Measurements from ENCODE around the gene PCSK4.

PCSK4 gene

DNA sequence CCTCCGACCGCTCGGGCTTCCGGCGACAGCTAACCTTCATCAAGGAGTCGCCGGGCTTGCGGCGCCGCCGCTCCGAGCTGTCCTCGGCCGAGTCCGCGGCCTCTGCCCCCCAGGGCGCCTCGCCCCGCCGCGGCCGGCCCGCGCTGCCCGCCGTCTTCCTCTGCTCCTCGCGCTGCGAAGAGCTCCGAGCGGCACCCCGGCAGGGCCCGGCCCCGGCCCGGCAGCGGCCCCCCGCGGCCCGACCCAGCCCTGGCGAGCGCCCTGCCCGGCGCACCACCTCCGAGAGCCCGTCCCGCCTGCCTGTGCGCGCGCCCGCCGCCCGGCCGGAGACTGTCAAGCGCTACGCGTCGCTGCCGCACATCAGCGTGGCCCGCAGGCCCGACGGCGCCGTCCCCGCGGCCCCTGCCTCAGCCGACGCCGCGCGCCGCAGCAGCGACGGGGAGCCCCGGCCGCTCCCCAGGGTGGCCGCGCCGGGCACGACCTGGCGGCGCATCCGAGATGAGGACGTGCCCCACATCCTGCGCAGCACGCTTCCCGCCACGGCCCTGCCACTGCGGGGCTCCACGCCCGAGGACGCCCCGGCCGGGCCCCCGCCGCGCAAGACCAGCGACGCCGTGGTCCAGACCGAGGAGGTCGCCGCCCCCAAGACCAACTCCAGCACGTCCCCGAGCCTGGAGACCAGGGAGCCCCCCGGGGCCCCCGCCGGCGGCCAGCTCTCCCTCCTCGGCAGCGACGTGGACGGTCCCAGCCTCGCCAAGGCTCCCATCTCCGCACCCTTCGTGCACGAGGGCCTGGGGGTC lies 20.7 kb downstream of the PCSK4 start:
- no peak for DNase-seq

DNA sequence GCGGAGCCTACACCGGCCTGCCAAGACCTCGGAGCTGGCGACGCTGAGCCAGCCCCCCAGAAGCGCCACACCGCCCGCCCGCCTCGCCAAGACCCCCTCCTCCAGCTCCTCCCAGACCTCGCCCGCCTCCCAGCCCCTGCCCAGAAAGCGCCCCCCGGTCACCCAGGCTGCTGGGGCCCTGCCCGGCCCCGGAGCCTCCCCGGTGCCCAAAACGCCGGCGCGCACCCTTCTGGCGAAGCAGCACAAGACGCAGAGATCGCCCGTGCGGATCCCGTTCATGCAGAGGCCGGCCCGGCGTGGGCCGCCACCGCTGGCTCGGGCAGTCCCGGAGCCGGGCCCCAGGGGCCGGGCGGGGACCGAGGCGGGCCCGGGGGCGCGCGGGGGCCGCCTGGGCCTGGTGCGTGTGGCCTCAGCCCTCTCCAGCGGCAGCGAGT lies 21.3 kb downstream of the PCSK4 start:
- no peak for DNase-seq

DNA sequence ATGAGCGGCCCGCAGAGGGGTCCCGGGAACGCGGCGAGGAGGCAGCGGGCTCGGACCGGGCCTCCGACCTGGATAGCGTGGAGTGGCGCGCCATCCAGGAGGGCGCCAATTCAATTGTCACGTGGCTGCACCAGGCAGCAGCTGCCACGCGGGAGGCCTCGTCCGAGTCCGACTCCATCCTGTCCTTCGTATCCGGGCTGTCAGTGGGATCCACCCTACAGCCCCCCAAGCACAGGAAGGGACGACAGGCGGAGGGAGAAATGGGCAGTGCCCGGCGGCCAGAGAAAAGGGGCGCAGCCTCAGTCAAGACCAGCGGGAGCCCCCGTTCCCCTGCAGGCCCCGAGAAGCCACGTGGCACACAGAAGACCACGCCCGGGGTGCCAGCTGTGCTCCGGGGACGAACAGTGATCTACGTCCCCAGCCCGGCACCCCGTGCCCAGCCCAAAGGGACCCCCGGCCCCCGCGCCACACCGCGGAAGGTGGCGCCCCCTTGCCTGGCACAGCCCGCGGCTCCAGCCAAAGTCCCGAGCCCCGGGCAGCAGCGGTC lies 21.8 kb downstream of the PCSK4 start:
- no peak for DNase-seq

DNA sequence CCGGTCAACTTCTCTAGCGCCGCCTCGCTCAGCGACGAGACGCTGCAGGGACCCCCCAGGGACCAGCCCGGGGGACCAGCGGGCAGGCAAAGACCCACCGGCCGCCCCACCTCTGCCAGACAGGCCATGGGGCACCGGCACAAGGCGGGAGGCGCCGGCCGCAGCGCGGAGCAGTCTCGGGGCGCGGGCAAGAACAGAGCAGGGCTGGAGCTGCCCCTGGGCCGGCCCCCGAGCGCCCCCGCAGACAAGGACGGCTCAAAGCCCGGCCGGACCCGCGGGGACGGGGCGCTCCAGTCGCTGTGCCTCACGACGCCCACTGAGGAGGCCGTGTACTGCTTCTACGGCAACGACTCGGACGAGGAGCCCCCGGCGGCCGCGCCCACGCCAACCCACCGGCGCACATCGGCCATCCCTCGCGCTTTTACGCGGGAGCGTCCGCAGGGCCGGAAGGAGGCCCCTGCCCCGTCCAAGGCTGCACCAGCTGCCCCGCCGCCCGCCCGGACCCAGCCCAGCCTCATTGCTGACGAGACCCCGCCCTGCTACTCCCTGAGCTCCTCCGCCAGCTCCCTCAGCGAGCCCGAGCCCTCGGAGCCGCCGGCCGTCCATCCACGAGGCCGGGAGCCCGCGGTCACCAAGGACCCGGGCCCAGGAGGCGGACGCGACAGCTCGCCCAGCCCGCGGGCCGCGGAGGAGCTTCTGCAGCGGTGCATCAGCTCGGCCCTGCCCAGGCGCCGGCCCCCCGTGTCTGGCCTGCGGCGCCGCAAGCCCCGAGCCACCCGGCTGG lies 22.5 kb downstream of the PCSK4 start:
- no peak for DNase-seq

DNA sequence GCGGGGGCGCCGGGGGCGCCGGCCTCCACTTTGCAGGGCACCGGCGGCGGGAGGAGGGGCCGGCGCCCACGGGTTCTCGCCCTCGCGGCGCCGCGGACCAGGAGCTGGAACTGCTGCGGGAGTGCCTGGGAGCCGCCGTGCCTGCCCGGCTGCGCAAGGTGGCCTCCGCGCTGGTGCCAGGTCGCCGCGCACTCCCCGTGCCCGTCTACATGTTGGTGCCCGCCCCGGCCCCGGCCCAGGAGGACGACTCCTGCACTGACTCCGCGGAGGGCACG lies 23.0 kb downstream of the PCSK4 start:
- no peak for DNase-seq

DNA sequence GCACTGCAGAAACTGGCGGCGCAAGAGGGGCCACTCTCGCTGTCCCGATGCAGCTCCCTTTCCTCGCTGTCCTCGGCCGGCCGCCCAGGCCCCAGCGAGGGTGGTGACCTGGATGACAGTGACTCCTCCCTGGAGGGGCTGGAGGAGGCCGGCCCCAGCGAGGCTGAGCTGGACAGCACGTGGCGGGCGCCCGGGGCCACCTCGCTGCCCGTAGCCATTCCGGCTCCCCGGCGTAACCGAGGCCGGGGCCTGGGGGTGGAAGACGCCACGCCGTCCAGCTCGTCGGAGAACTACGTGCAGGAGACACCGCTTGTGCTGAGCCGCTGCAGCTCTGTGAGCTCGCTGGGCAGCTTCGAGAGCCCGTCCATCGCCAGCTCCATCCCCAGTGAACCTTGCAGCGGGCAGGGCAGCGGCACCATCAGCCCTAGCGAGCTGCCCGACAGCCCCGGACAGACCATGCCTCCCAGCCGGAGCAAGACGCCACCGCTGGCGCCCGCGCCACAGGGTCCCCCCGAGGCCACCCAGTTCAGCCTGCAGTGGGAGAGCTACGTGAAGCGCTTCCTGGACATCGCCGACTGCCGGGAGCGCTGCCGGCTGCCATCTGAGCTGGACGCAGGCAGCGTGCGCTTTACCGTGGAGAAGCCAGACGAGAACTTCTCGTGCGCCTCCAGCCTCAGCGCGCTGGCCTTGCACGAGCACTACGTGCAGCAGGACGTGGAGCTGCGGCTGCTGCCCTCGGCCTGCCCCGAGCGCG lies 23.5 kb downstream of the PCSK4 start:
- no peak for DNase-seq

DNA sequence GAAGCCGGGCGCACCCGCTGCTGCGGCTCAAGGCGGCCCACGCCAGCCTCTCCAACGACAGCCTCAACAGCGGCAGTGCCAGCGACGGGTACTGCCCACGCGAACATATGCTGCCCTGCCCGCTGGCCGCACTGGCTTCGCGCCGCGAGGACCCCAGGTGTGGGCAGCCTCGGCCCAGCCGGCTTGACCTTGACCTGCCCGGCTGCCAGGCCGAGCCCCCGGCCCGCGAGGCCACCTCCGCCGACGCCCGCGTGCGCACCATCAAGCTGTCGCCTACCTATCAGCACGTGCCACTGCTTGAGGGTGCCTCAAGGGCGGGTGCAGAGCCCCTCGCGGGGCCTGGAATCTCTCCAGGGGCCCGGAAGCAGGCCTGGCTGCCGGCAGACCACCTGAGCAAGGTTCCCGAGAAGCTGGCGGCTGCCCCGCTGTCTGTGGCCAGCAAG lies 24.1 kb downstream of the PCSK4 start:
- no peak for DNase-seq

DNA sequence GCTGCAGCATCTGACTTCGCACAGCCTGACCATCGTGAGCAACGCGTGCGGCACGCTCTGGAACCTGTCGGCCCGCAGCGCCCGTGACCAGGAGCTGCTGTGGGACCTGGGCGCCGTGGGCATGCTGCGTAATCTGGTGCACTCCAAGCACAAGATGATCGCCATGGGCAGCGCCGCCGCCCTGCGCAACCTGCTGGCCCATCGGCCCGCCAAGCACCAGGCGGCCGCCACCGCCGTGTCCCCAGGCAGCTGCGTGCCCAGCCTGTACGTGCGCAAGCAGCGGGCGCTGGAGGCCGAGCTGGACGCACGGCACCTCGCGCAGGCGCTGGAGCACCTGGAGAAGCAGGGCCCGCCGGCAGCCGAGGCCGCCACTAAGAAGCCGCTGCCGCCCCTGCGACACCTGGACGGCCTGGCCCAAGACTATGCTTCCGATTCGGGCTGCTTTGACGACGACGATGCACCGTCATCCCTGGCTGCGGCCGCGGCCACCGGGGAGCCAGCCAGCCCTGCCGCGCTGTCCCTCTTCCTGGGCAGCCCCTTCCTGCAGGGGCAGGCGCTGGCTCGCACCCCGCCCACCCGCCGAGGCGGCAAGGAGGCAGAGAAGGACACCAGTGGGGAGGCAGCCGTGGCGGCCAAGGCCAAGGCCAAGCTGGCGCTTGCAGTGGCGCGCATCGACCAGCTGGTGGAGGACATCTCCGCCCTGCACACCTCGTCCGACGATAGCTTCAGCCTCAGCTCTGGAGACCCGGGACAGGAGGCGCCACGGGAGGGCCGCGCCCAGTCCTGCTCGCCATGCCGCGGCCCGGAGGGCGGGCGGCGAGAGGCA lies 24.7 kb downstream of the PCSK4 start:
- no peak for DNase-seq

DNA sequence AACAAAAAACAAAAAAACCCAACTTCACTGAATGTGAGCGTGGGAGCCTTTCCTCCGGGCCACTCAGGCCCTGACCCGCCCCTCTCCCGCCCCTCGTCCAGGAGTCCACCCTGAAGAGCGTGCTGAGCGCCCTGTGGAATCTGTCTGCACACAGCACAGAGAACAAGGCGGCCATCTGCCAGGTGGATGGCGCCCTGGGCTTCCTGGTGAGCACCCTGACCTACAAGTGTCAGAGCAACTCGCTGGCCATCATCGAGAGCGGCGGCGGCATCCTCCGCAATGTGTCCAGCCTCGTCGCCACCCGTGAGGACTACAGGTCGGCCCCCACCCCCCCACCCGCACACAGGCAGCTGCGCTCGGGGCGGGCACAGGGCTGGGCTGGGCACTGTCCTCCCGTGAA lies 28.3 kb downstream of the PCSK4 start:
- no peak for DNase-seq

DNA sequence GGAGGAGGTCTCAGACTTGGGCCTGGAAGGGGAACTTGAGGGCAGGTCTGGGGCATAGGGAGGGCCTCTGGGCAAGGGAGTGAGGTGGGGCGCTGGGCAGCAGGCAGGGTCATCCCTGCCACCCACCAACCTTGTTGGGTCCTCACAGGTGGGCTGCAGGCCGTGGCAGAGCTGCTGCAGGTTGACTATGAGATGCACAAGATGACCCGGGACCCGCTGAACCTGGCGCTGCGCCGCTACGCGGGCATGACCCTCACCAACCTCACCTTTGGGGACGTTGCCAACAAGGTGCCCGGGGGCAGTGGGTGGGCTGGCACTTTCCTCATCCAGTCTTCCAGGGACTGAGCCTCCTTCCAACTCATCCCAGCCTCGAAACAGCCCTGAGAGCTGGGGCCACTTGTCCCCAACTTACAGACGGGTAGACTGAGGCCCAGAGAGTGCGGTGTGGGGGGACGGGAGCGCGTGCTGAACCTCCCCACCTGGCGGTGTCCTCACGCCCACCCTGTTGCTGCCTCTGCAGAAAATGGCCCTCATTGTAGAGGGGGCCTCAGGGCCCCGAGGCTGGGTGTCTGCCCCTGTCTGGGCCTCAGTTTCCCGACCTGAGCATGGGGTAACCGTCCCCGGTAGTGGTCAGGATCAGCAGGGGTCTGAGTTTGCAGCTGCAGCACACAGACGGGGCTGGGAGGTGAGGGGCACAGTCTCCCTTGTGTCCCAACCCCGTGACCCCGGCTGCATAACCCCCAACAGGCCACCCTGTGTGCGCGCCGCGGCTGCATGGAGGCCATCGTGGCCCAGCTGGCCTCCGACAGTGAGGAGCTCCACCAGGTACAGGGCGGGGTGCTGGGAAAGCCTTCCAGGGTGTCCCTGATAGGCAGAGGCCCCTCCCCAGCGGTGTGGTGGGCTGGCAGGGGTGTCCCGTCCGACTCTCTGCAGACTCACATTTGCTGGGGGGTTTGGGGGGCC lies 29.8 kb downstream of the PCSK4 start:
- DNase-seq: no peak

DNA sequence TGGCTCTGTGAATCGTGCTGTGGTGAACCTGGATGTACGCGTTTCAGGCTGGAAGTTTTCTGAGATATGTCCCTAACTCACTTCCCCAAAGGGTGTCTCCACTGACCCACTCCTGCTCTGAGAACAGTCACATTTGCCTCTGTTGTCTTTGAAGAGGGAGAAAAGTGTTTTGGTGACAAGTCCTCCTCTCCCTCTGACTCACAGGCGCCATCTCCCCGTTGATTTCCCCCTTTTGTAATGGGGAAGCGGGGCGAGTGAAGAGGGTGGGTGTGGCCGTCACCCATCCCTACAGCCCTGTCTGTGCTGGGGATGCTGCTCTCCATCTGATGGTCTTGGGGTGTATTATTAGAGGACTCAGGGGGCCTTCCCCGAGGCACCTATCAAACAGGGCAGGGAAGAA lies 30.7 kb downstream of the PCSK4 start:
- DNase-seq: no peak

DNA sequence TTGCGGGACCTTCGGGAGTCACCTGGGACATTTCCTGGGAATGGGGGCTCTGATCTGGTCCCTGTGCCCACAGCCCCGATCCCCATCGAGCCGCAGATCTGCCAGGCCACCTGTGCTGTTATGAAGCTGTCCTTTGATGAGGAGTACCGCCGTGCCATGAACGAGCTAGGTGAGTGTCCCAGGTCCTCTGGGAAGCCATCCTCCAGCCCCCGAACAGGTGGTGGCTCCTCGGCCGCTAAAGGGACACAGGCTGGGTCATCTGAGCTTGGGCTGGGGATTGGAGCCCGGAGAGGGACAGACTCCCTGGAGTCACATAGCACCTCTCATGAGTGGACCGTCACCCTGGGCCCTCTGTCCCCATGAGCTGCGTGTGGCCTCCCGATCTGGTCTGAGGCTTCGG lies 32.3 kb downstream of the PCSK4 start:
- DNase-seq: no peak

DNA sequence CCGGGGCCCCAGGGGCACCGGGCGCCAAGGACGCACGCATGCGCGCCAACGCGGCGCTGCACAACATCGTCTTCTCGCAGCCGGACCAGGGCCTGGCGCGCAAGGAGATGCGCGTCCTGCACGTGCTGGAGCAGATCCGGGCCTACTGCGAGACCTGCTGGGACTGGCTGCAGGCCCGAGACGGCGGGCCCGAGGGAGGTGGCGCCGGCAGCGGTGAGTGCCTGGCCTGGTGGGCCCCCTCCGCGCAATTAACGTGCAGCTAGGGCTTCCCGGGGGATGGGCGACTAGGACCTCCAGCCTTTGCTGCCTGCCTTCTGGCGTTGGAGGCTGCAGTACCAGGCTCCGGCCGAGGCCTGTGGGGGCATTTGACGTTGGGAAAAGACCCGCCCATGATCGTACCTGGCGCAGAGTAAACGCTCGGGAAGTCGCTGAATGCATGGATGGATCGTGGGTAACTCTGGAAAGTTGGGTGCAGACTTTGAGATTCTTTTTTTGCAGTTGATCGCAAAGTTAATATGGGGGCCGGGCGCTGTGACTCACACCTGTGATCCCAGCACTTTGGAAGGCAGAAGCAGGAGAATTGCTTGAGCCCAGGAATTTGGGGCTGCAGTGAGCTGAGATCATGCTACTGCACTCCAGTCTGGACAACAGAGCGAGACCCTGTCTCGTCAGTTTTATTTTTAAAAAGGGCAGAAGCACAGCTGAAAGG lies 33.0 kb downstream of the PCSK4 start:
- no peak for DNase-seq

DNA sequence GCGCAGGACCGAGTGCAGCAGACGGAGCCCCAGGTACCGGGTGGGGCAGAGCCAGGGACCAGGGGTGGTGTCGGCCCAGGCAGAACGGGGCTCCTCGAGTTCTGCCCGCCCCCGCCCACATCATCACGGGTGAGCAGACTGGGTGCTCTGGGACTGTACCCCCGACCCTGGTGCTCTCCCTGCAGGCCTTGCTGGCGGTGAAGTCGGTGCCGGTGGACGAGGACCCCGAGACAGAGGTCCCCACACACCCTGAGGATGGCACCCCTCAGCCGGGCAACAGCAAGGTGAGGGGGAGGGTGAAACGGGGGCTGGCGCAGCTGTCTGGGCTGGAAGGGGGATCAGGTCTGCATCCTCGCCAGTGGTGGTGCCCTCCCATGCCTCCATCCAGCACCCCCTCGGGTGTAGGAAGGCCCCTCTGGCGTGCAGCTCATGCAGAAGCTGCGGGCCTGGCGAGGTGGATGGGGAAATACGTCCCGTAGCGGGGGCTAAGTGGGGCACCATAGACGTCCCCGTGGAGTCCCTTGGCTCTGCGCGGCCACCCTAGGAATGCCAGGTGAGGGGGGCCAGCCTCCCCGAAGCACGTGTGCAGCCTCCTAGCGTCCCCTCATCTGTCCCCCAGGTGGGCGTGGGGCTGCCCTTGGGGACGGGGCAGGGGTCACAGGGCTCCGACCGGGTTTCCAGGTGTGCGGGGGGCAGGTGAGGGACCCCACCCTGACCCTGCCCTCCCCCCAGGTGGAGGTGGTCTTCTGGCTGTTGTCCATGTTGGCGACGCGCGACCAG lies 33.8 kb downstream of the PCSK4 start:
- no peak for DNase-seq

DNA sequence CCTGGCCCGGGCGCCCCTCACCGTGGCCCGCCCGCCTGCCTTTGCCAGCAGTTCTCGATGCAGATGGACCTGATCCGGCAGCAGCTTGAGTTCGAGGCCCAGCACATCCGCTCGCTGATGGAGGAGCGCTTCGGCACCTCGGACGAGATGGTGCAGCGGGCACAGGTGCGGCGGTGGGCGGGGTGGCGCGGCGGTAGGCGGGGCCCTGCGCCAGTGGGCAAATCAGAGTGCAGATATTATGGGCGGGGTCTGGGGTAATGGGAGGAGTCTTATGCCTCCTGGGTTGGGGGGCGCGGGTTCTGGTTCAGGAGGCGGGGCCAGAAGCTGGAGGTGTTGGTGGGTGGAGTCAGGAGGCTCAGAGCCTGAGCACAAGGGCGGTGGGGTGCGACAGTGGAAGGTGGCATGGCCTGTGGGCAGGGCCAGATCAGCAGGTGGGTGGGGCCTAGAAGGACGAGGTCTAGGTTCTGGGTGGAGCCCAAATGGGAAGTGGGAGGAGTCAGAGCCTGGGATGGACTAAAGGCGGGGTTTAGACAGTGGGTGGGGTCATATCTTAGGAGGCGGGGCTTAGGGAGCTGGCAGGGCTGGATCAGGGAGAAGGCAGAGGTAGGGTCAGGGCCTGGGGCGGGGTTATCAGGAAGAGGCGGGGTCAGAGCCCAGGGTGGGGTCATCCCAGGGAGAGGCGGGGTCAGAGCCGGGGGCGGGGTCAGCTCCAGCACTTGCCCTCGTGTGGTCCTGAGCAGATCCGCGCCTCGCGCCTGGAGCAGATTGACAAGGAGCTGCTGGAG lies 34.6 kb downstream of the PCSK4 start:
- DNase-seq: no peak

DNA sequence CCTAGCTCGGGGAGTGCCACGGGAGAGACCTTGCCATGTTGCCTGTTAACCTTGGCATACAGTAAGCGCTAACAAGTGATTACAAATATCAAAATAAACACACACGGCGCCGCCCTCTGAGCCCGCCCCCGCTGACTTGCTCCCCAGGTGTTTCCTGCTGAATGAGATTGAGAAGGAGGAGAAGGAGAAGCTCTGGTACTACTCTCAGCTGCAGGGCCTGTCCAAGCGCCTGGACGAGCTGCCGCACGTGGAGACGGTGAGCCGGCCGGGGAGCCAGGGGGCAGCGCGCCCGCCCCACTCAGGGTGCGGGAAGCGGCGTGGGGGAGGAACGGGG lies 35.2 kb downstream of the PCSK4 start:
- no peak for DNase-seq

DNA sequence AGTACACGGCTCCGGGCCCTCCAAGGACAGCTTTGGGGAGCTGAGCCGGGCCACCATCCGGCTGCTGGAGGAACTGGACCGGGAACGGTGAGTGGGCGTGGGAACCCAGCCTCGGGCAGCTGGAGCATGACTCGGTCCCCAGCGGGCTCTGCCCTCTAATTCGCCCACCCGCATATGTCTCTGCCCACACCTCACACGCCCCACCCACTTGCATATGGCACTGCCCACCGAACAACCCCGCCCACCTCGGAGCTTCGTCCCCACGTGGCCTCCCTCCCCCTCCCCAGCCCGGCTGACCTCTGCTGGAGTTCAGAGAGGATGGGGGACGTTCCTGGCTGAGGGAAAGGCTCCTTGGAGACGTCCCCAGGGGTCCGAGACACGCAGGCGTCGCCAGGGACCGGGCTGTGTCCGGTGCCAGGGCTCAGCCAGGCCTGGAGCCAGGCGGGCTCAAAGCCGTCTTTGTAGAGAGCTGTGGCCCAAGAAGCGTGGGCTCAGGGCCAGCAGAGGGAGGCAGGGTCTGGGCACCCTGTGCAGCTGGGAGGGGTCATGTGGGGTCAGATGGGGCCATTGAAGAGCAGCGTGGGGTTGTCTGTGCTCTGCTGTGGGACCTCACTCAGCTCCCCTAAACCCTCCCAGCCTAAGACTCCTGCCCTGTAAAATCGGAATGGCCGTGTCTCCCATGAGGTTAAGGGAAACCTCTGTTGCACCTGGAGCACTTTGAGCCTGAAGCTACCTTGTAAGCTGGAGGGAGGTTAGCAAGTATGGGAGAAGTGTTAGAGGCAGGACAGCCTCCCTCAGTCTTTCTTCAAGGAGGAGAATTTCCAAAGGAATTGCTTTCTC lies 36.4 kb downstream of the PCSK4 start:
- DNase-seq: no peak

DNA sequence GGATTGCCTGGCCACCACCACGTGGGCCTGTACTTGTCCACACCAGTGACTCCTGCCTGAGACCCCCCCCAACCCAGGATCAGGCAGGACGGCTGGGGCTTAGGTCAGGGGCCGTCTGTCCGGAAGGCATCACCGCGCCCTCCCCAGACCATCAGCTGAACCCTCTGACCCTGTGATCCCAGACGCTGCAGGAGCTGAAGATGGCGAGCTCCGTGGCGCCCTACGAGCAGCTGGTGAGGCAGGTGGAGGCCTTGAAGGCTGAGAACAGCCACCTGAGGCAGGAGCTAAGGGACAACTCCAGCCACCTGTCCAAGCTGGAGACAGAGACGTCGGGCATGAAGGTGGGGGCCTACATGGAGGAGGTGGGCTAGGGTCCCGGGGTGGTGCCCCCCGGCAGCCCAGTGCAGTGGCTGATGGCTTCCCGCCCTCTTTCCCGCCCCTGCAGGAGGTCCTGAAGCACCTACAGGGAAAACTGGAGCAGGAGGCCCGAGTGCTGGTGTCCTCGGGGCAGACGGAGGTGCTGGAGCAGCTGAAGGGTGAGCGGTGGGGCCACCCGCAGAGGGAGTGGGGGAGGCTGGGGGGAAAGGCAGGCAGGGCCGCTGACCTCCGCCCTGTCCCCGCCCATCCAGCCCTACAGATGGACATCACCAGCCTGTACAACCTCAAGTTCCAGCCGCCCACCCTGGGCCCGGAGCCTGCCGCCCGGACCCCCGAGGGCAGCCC lies 37.2 kb downstream of the PCSK4 start:
- no peak for DNase-seq
